Measurements from ENCODE around the gene LEMD3. TPM values are rescaled to one million over a fixed set of nuclear protein-coding genes. Genes with fewer than 3 reads are reported as not detected.

Gene LEMD3
- total RNA-seq, 1 experiment from 2014 or later, result 26.9 TPM

DNA sequence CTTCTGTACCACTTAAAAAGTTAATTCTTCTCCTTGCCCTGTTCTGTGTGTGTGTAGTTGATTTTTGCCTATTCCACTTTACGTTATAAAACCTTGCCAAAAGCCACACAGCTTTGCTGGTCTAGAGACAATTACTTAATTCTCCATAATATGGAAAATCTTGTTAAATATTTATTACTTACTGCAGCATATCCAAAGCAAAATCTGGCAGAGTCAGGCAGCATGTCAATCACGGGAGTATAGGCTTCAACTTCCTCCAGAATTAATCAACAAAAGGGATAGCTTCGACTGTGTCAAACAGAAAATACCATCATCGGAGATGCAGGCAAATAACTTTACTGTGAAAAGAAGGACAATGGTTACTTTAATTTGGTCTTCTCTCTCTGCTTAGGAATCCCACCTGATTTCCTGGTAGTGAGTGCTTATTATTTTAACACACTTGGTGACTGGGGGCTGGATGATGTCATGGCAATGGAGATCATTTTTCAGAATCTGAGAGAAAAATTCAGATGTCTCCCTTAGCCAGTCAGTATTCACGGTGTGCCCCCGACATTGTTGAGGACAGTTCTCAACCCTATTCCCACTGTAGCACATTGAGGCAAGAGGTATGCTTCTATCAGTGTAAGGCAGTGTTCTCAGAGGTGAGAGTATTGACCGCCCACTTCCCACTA is 105.4 kb downstream of the LEMD3 start:
- TF ChIP-seq, protein P1, sequence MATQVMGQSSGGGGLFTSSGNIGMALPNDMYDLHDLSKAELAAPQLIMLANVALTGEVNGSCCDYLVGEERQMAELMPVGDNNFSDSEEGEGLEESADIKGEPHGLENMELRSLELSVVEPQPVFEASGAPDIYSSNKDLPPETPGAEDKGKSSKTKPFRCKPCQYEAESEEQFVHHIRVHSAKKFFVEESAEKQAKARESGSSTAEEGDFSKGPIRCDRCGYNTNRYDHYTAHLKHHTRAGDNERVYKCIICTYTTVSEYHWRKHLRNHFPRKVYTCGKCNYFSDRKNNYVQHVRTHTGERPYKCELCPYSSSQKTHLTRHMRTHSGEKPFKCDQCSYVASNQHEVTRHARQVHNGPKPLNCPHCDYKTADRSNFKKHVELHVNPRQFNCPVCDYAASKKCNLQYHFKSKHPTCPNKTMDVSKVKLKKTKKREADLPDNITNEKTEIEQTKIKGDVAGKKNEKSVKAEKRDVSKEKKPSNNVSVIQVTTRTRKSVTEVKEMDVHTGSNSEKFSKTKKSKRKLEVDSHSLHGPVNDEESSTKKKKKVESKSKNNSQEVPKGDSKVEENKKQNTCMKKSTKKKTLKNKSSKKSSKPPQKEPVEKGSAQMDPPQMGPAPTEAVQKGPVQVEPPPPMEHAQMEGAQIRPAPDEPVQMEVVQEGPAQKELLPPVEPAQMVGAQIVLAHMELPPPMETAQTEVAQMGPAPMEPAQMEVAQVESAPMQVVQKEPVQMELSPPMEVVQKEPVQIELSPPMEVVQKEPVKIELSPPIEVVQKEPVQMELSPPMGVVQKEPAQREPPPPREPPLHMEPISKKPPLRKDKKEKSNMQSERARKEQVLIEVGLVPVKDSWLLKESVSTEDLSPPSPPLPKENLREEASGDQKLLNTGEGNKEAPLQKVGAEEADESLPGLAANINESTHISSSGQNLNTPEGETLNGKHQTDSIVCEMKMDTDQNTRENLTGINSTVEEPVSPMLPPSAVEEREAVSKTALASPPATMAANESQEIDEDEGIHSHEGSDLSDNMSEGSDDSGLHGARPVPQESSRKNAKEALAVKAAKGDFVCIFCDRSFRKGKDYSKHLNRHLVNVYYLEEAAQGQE (IDR thresholded peaks at IDR 0.05; ENCODE audit: insufficient read depth in 1 of 2, low read depth in 2 of 2, low read length in 1 of 2), result no peak
- TF ChIP-seq, protein P2, sequence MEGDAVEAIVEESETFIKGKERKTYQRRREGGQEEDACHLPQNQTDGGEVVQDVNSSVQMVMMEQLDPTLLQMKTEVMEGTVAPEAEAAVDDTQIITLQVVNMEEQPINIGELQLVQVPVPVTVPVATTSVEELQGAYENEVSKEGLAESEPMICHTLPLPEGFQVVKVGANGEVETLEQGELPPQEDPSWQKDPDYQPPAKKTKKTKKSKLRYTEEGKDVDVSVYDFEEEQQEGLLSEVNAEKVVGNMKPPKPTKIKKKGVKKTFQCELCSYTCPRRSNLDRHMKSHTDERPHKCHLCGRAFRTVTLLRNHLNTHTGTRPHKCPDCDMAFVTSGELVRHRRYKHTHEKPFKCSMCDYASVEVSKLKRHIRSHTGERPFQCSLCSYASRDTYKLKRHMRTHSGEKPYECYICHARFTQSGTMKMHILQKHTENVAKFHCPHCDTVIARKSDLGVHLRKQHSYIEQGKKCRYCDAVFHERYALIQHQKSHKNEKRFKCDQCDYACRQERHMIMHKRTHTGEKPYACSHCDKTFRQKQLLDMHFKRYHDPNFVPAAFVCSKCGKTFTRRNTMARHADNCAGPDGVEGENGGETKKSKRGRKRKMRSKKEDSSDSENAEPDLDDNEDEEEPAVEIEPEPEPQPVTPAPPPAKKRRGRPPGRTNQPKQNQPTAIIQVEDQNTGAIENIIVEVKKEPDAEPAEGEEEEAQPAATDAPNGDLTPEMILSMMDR (IDR thresholded peaks at IDR 0.05), result no peak
- TF ChIP-seq SIN3A (IDR thresholded peaks at IDR 0.05; ENCODE audit: borderline replicate concordance, insufficient read depth, low read depth, low read length), result no peak
- no peak for TF ChIP-seq POLR2AphosphoS5 (IDR thresholded peaks at IDR 0.05; ENCODE audit: low read depth, low read length)
- no peaks in the 10 kb centered on the region; the same call in 1 of the 2 replicates for H3K4me1 ChIP-seq (ENCODE audit: control insufficient read depth, insufficient read depth, low read length)
- no TSS peak for BruUV-seq (replicated peaks)
- intact Hi-C loops (cut with micrococcal nuclease; ENCODE audit: unreplicated experiment), result no loop called here
- CTCF ChIA-PET, result no interaction called here
- in situ Hi-C loops (cut with HindIII; ENCODE audit: low pct_unique_long_range_greater_than_20kb, low sequenced_read_pairs), result no loop called here
- POLR2A ChIA-PET, result interaction anchor here (0.5 kb wide), 1 partner anchor 440 kb away, joined by 3 read pairs; no protein-coding TSS in a partner anchor
- no peak overlapping the region for H3K27ac ChIP-seq (ENCODE audit: low read length)
- H3K27me3 ChIP-seq (ENCODE audit: control insufficient read depth, insufficient read depth, low read length), result no peaks in the 10 kb centered on the region
- no peak overlapping the region for H3K4me3 ChIP-seq (ENCODE audit: low read depth in 2 of 2, low read length in 2 of 2)
- no peaks in the 10 kb centered on the region for H3K9me3 ChIP-seq (ENCODE audit: control insufficient read depth, insufficient read depth, low read depth, low read length)
- no peak for ATAC-seq
- no peaks in the 10 kb centered on the region for H3K36me3 ChIP-seq (ENCODE audit: control insufficient read depth, insufficient read depth, low read length)
- no peak for DNase-seq (ENCODE audit: low read depth, low spot score)

DNA sequence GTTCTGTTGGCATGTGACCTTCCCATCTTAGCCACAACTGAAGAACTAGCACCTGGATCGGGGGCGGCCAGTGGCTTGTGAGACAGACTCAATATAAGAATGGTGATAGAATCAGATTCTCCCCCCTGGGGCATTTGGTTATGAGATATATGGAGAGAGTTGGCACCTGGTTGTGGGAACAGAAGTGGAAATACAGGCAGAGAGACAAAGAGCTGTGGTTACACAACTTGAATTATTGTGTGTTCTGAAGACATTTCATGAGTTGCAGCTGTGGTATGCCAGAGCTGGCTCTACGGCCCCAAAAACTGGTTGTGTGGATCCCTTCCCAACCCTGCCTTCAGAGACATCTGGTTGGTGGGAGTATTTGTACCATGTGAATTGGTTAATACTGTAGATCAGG is 106.2 kb downstream of the LEMD3 start:
- CTCF ChIA-PET, result no interaction called here
- DNase-seq (ENCODE audit: low read depth, low spot score) (no peak), ATAC-seq (no peak)
- no peak for TF ChIP-seq TCF7L2 (IDR thresholded peaks at IDR 0.05; ENCODE audit: low read depth, low read length)
- H3K27ac ChIP-seq (ENCODE audit: low read length), result no peak overlapping the region
- no peak overlapping the region for H3K4me3 ChIP-seq (ENCODE audit: low read depth in 2 of 2, low read length in 2 of 2)
- H3K9me3 ChIP-seq (ENCODE audit: control insufficient read depth, insufficient read depth, low read depth, low read length), result no peaks in the 10 kb centered on the region
- POLR2A ChIA-PET, result interaction anchor here (0.6 kb wide), 1 partner anchor 562 kb away, joined by 9 read pairs; no protein-coding TSS in a partner anchor
- peaks cover 5% of the 10 kb centered on the region; the same call in 1 of the 2 replicates for H3K4me1 ChIP-seq (ENCODE audit: control insufficient read depth, insufficient read depth, low read length)
- no TSS peak for BruUV-seq (replicated peaks)
- in situ Hi-C loops (cut with HindIII; ENCODE audit: low pct_unique_long_range_greater_than_20kb, low sequenced_read_pairs) (no loop called here), intact Hi-C loops (cut with micrococcal nuclease; ENCODE audit: unreplicated experiment) (no loop called here)
- H3K27me3 ChIP-seq (ENCODE audit: control insufficient read depth, insufficient read depth, low read length), result no peaks in the 10 kb centered on the region
- H3K36me3 ChIP-seq (ENCODE audit: control insufficient read depth, insufficient read depth, low read length), result no peaks in the 10 kb centered on the region

DNA sequence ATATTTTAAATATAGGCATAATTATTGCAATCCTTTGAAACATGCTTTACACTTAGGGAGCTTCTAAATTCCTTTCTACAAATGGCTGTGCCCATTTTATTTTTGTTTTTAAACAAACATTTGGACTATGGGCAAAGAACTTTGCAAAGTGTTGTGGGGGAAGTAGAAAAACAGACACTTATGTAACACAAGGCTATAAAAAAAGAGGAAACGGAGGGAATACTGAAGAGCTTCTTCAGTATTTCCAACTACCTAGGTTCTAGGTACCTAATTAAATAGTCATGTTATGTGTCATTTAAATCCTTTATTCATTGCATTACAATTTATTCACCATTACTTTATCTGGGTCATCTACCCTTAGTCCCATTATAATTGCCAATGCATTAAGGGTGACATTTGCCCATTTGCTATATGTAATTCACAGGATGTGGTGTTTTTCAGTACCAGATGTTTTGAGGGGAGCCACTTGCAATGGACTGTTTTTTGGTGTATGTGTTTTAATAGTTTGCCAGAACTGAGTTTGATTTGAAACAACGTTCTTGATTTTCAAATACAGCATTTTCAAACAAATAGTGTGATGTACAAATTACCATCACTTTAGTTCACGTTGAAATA is 107.6 kb downstream of the LEMD3 start:
- H3K4me1 ChIP-seq (ENCODE audit: control insufficient read depth, insufficient read depth, low read length), result peaks cover 16% of the 10 kb centered on the region
- no peak for DNase-seq (ENCODE audit: low read depth, low spot score)
- no peaks in the 10 kb centered on the region for H3K27me3 ChIP-seq (ENCODE audit: control insufficient read depth, insufficient read depth, low read length)
- no peak overlapping the region for H3K27ac ChIP-seq (ENCODE audit: low read length)
- in situ Hi-C loops (cut with HindIII; ENCODE audit: low pct_unique_long_range_greater_than_20kb, low sequenced_read_pairs), result no loop called here
- no peak for ATAC-seq
- intact Hi-C loops (cut with micrococcal nuclease; ENCODE audit: unreplicated experiment), result no loop called here
- H3K9me3 ChIP-seq (ENCODE audit: control insufficient read depth, insufficient read depth, low read depth, low read length), result no peaks in the 10 kb centered on the region
- H3K36me3 ChIP-seq (ENCODE audit: control insufficient read depth, insufficient read depth, low read length), result no peaks in the 10 kb centered on the region
- POLR2A ChIA-PET, result no interaction called here
- no peak overlapping the region for H3K4me3 ChIP-seq (ENCODE audit: low read depth in 2 of 2, low read length in 2 of 2)
- TF ChIP-seq SIN3A (IDR thresholded peaks at IDR 0.05; ENCODE audit: borderline replicate concordance, insufficient read depth, low read depth, low read length) (no peak), TCF7L2 (IDR thresholded peaks at IDR 0.05; ENCODE audit: low read depth, low read length) (no peak), POLR2AphosphoS5 (IDR thresholded peaks at IDR 0.05; ENCODE audit: low read depth, low read length) (no peak)
- TF ChIP-seq, protein P2 (IDR thresholded peaks at IDR 0.05), result no peak
- TF ChIP-seq, protein P1 (IDR thresholded peaks at IDR 0.05; ENCODE audit: insufficient read depth in 1 of 2, low read depth in 2 of 2, low read length in 1 of 2), result no peak
- BruUV-seq (replicated peaks), result no TSS peak
- CTCF ChIA-PET, result no interaction called here
